Measurements from ENCODE around the gene APOF.
"Not testable (repeated sequence)": the region's sequence is repeated elsewhere in the genome, so short reads cannot be mapped to it uniquely, and the experiment has no call there.

Gene APOF

GRCh38 chr12:56341616-56342015 lies 21.0 kb downstream of the APOF start:
- no peaks in the 10 kb centered on the region for H3K79me2 ChIP-seq (ENCODE audit: control insufficient read depth, insufficient read depth, low read length, unreplicated experiment)
- no peaks in the 10 kb centered on the region for H3K4me1 ChIP-seq (ENCODE audit: control insufficient read depth, insufficient read depth, low read length, unreplicated experiment)
- peaks cover 21% of the 10 kb centered on the region; the same call in 1 of the 2 replicates for H3K36me3 ChIP-seq (ENCODE audit: insufficient read depth, low read length)
- no peaks in the 10 kb centered on the region for H3K27me3 ChIP-seq (ENCODE audit: insufficient read depth, low read length)
- no peak overlapping the region for H2AFZ ChIP-seq (ENCODE audit: low read length, unreplicated experiment)
- no peak overlapping the region for H3K4me3 ChIP-seq (ENCODE audit: low read depth, low read length)
- H3K27ac ChIP-seq (ENCODE audit: low read depth, low read length), result no peak overlapping the region

GRCh38 chr12:56339158-56339422 lies 23.6 kb downstream of the APOF start:
- Histone ChIP-seq H3K4me3 (ENCODE audit: low read depth, low read length) (no peak overlapping the region), H3K4me1 (ENCODE audit: control insufficient read depth, insufficient read depth, low read length, unreplicated experiment) (no peaks in the 10 kb centered on the region), H3K27ac (ENCODE audit: low read depth, low read length) (no peak overlapping the region), H3K79me2 (ENCODE audit: control insufficient read depth, insufficient read depth, low read length, unreplicated experiment) (no peaks in the 10 kb centered on the region), H3K27me3 (ENCODE audit: insufficient read depth, low read length) (no peaks in the 10 kb centered on the region), H2AFZ (ENCODE audit: low read length, unreplicated experiment) (no peak overlapping the region), H3K36me3 (ENCODE audit: insufficient read depth, low read length) (peaks cover 13% of the 10 kb centered on the region; the same call in 1 of the 2 replicates)

DNA sequence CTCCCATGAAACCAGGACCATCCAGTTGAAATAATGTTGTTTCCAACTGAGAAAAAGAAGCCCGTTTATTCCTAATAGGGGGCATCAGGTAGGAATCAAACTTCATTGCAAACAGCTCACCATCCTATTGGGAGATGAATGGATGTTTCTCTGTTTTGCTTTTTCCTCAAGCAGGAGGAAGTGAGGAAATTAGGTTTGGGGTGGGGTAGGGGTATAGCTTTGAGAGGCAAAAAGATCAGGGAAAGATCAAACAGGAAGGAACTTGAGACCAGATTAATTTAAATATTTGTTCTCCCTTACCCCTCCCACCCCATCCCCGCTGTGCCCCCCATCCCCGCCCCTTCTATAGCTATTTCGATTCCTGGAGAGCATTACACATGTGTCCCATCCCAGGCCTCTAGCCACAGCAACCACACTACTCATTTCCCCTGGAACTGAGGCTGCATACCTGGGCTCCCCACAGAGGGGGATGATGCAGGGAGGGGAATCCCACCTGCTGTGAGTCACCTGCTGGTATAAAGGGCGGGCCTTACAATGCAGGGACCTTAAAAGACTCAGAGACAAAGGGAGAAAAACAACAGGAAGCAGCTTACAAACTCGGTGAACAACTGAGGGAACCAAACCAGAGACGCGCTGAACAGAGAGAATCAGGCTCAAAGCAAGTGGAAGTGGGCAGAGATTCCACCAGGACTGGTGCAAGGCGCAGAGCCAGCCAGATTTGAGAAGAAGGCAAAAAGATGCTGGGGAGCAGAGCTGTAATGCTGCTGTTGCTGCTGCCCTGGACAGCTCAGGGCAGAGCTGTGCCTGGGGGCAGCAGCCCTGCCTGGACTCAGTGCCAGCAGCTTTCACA lies 24.1 kb downstream of the APOF start, which contains the start of gene IL23A:
IL23A (plus strand) TSS at position 577 of the 850 bp plus-strand sequence; CDS start at position 738, 161 bp downstream.
- no peaks in the 10 kb centered on the region for H3K79me2 ChIP-seq (ENCODE audit: control insufficient read depth, insufficient read depth, low read length, unreplicated experiment)
- H3K4me3 ChIP-seq (ENCODE audit: low read depth, low read length), result no peak within 1 kb of the TSS
- H3K27me3 ChIP-seq (ENCODE audit: insufficient read depth, low read length), result no peaks in the 10 kb centered on the region
- no peaks in the 10 kb centered on the region for H3K4me1 ChIP-seq (ENCODE audit: control insufficient read depth, insufficient read depth, low read length, unreplicated experiment)
- H3K27ac ChIP-seq (ENCODE audit: low read depth, low read length), result no peak within 1 kb of the TSS
- H3K36me3 ChIP-seq (ENCODE audit: insufficient read depth, low read length), result peaks cover 11% of the 10 kb centered on the region; the same call in 1 of the 2 replicates
- H2AFZ ChIP-seq (ENCODE audit: low read length, unreplicated experiment), result no peak within 1 kb of the TSS

DNA sequence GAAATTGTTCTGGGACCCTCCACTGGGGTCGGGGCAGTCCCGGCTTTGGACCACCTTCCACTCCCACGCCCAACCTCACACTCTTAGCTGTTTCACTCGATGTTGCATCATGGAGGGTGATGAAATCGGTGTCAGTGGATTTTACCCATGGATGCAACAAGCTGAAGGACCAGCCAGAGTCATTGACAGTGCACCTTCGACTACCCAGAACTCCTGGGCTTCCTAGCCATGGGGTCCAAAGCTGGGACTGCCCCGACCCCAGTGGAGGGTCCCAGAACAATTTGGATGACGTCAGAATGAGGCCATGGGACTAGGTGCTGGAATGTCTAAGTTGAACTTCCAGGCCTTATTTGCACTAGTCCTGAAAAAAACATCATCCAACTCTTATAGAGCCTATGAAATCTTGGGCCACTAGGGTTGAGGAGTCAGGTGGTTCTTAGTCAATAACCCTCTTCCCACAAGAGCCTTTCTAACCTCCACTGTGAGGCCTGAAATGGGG lies 24.9 kb downstream of the APOF start:
- no peak overlapping the region for H3K4me3 ChIP-seq (ENCODE audit: low read depth, low read length)
- H3K27ac ChIP-seq (ENCODE audit: low read depth, low read length), result no peak overlapping the region
- no peaks in the 10 kb centered on the region for H3K27me3 ChIP-seq (ENCODE audit: insufficient read depth, low read length)
- H3K79me2 ChIP-seq (ENCODE audit: control insufficient read depth, insufficient read depth, low read length, unreplicated experiment), result no peaks in the 10 kb centered on the region
- peaks cover 6% of the 10 kb centered on the region for H3K4me1 ChIP-seq (ENCODE audit: control insufficient read depth, insufficient read depth, low read length, unreplicated experiment)
- H2AFZ ChIP-seq (ENCODE audit: low read length, unreplicated experiment), result no peak overlapping the region
- peaks cover 4% of the 10 kb centered on the region; the same call in 1 of the 2 replicates for H3K36me3 ChIP-seq (ENCODE audit: insufficient read depth, low read length)

DNA sequence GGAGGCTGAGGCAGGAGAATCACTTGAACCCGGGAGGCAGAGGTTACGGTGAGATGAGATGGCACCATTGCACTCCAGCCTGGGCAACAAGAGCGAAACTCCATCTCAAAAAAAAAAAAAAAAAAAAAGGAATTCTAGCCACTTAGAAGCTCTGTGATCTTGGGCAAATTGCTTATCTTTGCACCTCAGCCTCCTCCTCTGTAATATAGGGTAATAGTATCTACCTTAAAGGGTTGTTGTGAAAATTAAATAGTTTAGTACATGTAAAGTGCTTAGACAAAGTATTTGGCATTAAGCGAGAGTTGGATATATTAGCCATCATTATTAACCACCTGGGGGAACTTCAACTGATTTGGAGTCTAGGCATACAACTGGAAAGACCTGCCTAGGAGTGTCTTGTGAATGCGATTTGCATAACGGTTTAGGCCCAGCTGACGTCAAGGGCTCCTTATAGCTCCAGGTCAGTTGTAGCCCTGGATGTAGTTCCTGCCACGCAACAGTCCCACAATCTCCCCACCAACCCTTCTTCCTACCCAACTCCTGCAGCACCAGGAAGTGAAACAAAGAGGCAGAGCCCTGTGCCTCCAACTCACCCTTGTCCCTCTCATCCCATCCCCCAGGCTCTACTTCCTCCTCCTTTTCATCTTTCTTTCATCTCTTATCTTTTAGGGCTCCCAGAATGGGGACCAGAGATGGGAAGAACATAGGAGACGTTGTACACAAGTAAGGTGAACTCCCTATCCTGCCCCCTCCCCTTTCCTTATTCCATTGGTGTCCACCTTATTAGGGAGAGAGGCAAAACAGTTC lies 26.1 kb downstream of the APOF start:
- no peaks in the 10 kb centered on the region for H3K36me3 ChIP-seq (ENCODE audit: insufficient read depth, low read length)
- peaks cover 8% of the 10 kb centered on the region for H3K4me1 ChIP-seq (ENCODE audit: control insufficient read depth, insufficient read depth, low read length, unreplicated experiment)
- no peak overlapping the region for H3K27ac ChIP-seq (ENCODE audit: low read depth, low read length)
- H3K79me2 ChIP-seq (ENCODE audit: control insufficient read depth, insufficient read depth, low read length, unreplicated experiment), result no peaks in the 10 kb centered on the region
- H3K4me3 ChIP-seq (ENCODE audit: low read depth, low read length), result no peak overlapping the region
- H3K27me3 ChIP-seq (ENCODE audit: insufficient read depth, low read length), result no peaks in the 10 kb centered on the region
- no peak overlapping the region for H2AFZ ChIP-seq (ENCODE audit: low read length, unreplicated experiment)

DNA sequence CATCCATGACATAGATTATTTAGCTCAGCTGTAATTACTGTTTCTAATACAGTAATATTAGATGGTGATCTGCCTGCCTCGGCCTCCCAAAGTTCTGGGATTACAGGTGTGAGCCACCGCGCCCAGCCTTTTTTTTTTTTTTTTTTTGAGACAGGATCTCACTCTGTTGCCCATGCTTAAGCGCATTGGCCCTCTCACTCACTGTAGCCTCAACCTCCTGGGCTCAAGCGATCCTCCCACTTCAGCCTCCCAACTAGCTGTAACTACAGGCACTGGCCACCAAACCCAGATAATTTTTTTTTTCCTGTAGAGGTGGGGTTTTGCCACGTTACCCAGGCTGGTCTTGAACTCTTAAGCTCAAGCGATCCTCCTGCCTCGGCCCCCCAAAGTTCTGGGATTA lies 27.1 kb downstream of the APOF start:
- H3K4me1 ChIP-seq (ENCODE audit: control insufficient read depth, insufficient read depth, low read length, unreplicated experiment); H3K27me3 ChIP-seq (ENCODE audit: insufficient read depth, low read length); H3K27ac ChIP-seq (ENCODE audit: low read depth, low read length); H3K36me3 ChIP-seq (ENCODE audit: insufficient read depth, low read length); H2AFZ ChIP-seq (ENCODE audit: low read length, unreplicated experiment); H3K4me3 ChIP-seq (ENCODE audit: low read depth, low read length); H3K79me2 ChIP-seq (ENCODE audit: control insufficient read depth, insufficient read depth, low read length, unreplicated experiment): not testable (repeated sequence)

DNA sequence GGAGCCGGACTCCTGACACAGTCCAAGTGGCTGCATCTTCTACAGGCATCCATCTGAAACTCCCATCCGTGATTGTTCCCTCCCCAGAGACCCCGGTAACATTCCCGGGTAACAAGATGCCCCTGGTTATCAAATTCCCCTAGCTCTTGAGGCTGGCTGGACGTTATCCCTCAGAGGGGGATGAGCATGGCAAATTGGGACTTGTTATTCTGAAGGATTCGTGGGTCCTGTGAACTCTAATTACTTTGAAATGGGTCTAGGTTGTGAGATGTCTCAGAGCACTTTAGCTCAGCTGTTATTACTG lies 28.2 kb downstream of the APOF start:
- Histone ChIP-seq H3K4me1 (ENCODE audit: control insufficient read depth, insufficient read depth, low read length, unreplicated experiment) (peaks cover 8% of the 10 kb centered on the region), H2AFZ (ENCODE audit: low read length, unreplicated experiment) (peak overlapping the region; percentile 42), H3K27me3 (ENCODE audit: insufficient read depth, low read length) (no peaks in the 10 kb centered on the region), H3K79me2 (ENCODE audit: control insufficient read depth, insufficient read depth, low read length, unreplicated experiment) (no peaks in the 10 kb centered on the region), H3K36me3 (ENCODE audit: insufficient read depth, low read length) (no peaks in the 10 kb centered on the region), H3K27ac (ENCODE audit: low read depth, low read length) (peak overlapping the region; percentile 91), H3K4me3 (ENCODE audit: low read depth, low read length) (peak overlapping the region; percentile 77)

- peaks cover 8% of the 10 kb centered on the region for H3K4me1 ChIP-seq (ENCODE audit: control insufficient read depth, insufficient read depth, low read length, unreplicated experiment)
- peak within 1 kb of the TSS; percentile 91 for H3K27ac ChIP-seq (ENCODE audit: low read depth, low read length)
- H3K27me3 ChIP-seq (ENCODE audit: insufficient read depth, low read length), result no peaks in the 10 kb centered on the region
- no peaks in the 10 kb centered on the region for H3K79me2 ChIP-seq (ENCODE audit: control insufficient read depth, insufficient read depth, low read length, unreplicated experiment)
- peak within 1 kb of the TSS; percentile 93 for H2AFZ ChIP-seq (ENCODE audit: low read length, unreplicated experiment)
- peak within 1 kb of the TSS; percentile 77 for H3K4me3 ChIP-seq (ENCODE audit: low read depth, low read length)
- H3K36me3 ChIP-seq (ENCODE audit: insufficient read depth, low read length), result no peaks in the 10 kb centered on the region
Observed at GRCh38 chr12:56333679-56334489, 28.8 kb downstream of the APOF start, which contains the start of gene PAN2. PAN2 (minus strand) TSS chr12:56334000; CDS start chr12:56333094, 906 bp downstream.

DNA sequence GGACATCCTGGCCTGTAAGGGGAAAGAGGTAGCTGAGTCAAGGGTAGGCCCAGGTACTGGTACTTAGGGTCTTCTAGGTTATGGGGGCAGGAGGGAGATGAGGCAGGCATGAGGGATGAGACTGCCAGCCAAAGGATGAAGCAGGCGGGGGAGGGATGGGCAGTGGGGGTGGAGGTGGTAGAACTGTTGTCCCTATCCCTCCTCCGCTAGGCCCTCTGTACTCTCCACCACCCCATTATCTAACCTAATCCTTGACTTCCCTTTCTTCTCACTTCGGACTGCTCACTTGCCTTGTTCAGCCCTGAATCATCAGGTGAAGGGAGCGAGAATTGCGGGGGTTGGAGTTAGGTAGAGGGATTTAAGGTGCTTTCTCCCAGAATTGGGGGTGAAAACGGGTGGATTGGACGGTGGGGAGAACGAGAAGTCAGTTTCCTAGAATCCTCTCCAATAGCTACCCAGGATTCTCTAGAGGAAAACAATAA lies 29.4 kb downstream of the APOF start:
- H3K79me2 ChIP-seq (ENCODE audit: control insufficient read depth, insufficient read depth, low read length, unreplicated experiment), result no peaks in the 10 kb centered on the region
- H3K27me3 ChIP-seq (ENCODE audit: insufficient read depth, low read length), result no peaks in the 10 kb centered on the region
- H2AFZ ChIP-seq (ENCODE audit: low read length, unreplicated experiment), result peak overlapping the region; percentile 93
- H3K4me3 ChIP-seq (ENCODE audit: low read depth, low read length), result peak overlapping the region; percentile 77
- no peaks in the 10 kb centered on the region for H3K36me3 ChIP-seq (ENCODE audit: insufficient read depth, low read length)
- H3K27ac ChIP-seq (ENCODE audit: low read depth, low read length), result peak overlapping the region; percentile 91
- peaks cover 8% of the 10 kb centered on the region for H3K4me1 ChIP-seq (ENCODE audit: control insufficient read depth, insufficient read depth, low read length, unreplicated experiment)

- Histone ChIP-seq H2AFZ (ENCODE audit: low read length, unreplicated experiment) (no peak overlapping the region), H3K79me2 (ENCODE audit: control insufficient read depth, insufficient read depth, low read length, unreplicated experiment) (no peaks in the 10 kb centered on the region), H3K4me1 (ENCODE audit: control insufficient read depth, insufficient read depth, low read length, unreplicated experiment) (peaks cover 8% of the 10 kb centered on the region), H3K27ac (ENCODE audit: low read depth, low read length) (peak overlapping the region; percentile 91; the same call in 1 of the 2 replicates), H3K36me3 (ENCODE audit: insufficient read depth, low read length) (no peaks in the 10 kb centered on the region), H3K27me3 (ENCODE audit: insufficient read depth, low read length) (no peaks in the 10 kb centered on the region), H3K4me3 (ENCODE audit: low read depth, low read length) (peak overlapping the region; percentile 77)
Observed at GRCh38 chr12:56332512-56333196, 30.0 kb downstream of the APOF start.
